Caki2 (cell line): Measurements from ENCODE around the gene VSTM2B. TPM values are rescaled to one million over a fixed set of nuclear protein-coding genes. Genes with fewer than 3 reads are reported as not detected.
"Not testable (repeated sequence)": the region's sequence is repeated elsewhere in the genome, so short reads cannot be mapped to it uniquely, and the experiment has no call there.

Experiments
- DNase-seq: peaks from one replicate; pipeline ENCODE4 v3.0.0-alpha.2; 2015; ENCODE audit warnings: low read depth
- in situ Hi-C: cut with HindIII; loops from 2 replicates; pipeline ENCODE4 v1.10.0; 2016; ENCODE audit warnings: low sequenced_read_pairs, low pct_unique_long_range_greater_than_20kb, mixed read lengths
- total RNA-seq: library from RNA; depleted of rRNA; stranded (reverse); fragments of >200 nt; shearing (Covaris generic); gene quantifications from 2 replicates; pipeline ENCODE4 v1.2.3, GENCODE V29; 2014; ENCODE audit warnings: low replicate concordance

Gene VSTM2B
- total RNA-seq, 1 experiment from 2014 or later, result not detected

GRCh38 chr19:29549105-29550070 lies 23.6 kb downstream of the VSTM2B start:
- in situ Hi-C loops, result no loop called here

GRCh38 chr19:29550896-29551295 lies 25.1 kb downstream of the VSTM2B start:
- in situ Hi-C loops, result no loop called here
- no peak for DNase-seq

More at GRCh38 chr19:29549105-29550070, 23.6 kb downstream of the VSTM2B start:
- no peak for DNase-seq

GRCh38 chr19:29551774-29552173 lies 26.0 kb downstream of the VSTM2B start:
- no peak for DNase-seq
- in situ Hi-C loops, result no loop called here

GRCh38 chr19:29552454-29553280 lies 26.9 kb downstream of the VSTM2B start:
- in situ Hi-C loops, result no loop called here
- DNase-seq, result no peak

- no peak for DNase-seq
- in situ Hi-C loops, result no loop called here
Measured at GRCh38 chr19:29554149-29554548, 28.4 kb downstream of the VSTM2B start.

- in situ Hi-C loops, DNase-seq: not testable (repeated sequence)
Measured at GRCh38 chr19:29559110-29559509, 33.3 kb downstream of the VSTM2B start.

GRCh38 chr19:29559743-29560142 lies 33.9 kb downstream of the VSTM2B start:
- in situ Hi-C loops, result no loop called here
- no peak for DNase-seq

- in situ Hi-C loops, result no loop called here
- DNase-seq, result no peak
Measured at GRCh38 chr19:29560313-29561075, 34.7 kb downstream of the VSTM2B start.

GRCh38 chr19:29561601-29562000 lies 35.8 kb downstream of the VSTM2B start:
- DNase-seq, result no peak
- in situ Hi-C loops, result no loop called here

- in situ Hi-C loops, result no loop called here
- DNase-seq, result no peak
Measured at GRCh38 chr19:29562299-29563297, 36.8 kb downstream of the VSTM2B start.

- no peak for DNase-seq
- in situ Hi-C loops, result no loop called here
Measured at GRCh38 chr19:29563486-29564101, 37.8 kb downstream of the VSTM2B start.

- in situ Hi-C loops, result no loop called here
- no peak for DNase-seq
Measured at GRCh38 chr19:29564574-29565005, 38.8 kb downstream of the VSTM2B start.

GRCh38 chr19:29565171-29565570 lies 39.4 kb downstream of the VSTM2B start:
- in situ Hi-C loops, result no loop called here

GRCh38 chr19:29566496-29567054 lies 40.8 kb downstream of the VSTM2B start:
- DNase-seq, result no peak
- in situ Hi-C loops, result no loop called here

More at GRCh38 chr19:29565171-29565570, 39.4 kb downstream of the VSTM2B start:
- no peak for DNase-seq

GRCh38 chr19:29567366-29567915 lies 41.6 kb downstream of the VSTM2B start:
- in situ Hi-C loops, result no loop called here
- no peak for DNase-seq
